Endothelial cell of umbilical vein (primary cell): ENCODE data around the gene KCNRG.

Experiments used
- CTCF ChIP-seq, 2 donors: IDR thresholded peaks; 1 replicate in 1 of 2; 2 replicates in 1 of 2; pipeline ENCODE4 v1.5.1; 2011; ENCODE audit warnings: low read length in 2 of 2, mild to moderate bottlenecking in 2 of 2, moderate library complexity in 2 of 2, control low read depth in 1 of 2, inconsistent platforms in 1 of 2, low read depth in 1 of 2; ENCODE audit not compliant: insufficient read depth in 1 of 2; ENCODE audit errors: extremely low read depth in 1 of 2
- EZH2 ChIP-seq: IDR thresholded peaks from 2 replicates; pipeline ENCODE4 v1.6.1; 2012; ENCODE audit warnings: borderline replicate concordance, low read depth, mild to moderate bottlenecking, moderate library complexity, low read length, inconsistent platforms; ENCODE audit not compliant: severe bottlenecking
- MAX ChIP-seq: IDR thresholded peaks from 2 replicates; pipeline ENCODE4 v1.6.1; 2011; ENCODE audit not compliant: insufficient read depth, insufficient read length
- POLR2A ChIP-seq: IDR thresholded peaks from 2 replicates; pipeline ENCODE4 v1.6.1; 2012; ENCODE audit warnings: low read depth, mild to moderate bottlenecking, control low read depth, low read length
- POLR2AphosphoS5 ChIP-seq: IDR thresholded peaks from 2 replicates; pipeline ENCODE4 v1.6.1; 2012; ENCODE audit warnings: low read depth, mild to moderate bottlenecking, control low read depth, low read length, moderate library complexity; ENCODE audit not compliant: insufficient read depth

- TF ChIP-seq EZH2: no peak
- TF ChIP-seq CTCF (IDR thresholded peaks at IDR 0.05; ENCODE audit: extremely low read depth in 1 of 2, insufficient read depth in 1 of 2, low read depth in 1 of 2, low read length in 2 of 2): no peak
- TF ChIP-seq POLR2A: no peak
- TF ChIP-seq POLR2AphosphoS5: no peak
- TF ChIP-seq MAX: no peak
These were observed 19.6 kb upstream of the KCNRG start for GRCh38 chr13:49995625-49996101.
